SHP77 treated with DMSO at 0.1 percent for 48 hours (cell line): Measurements from ENCODE around the gene GRIA2.
A peak's percentile ranks its signal among the peaks of the same experiment; 100 is the strongest.
"Not testable (repeated sequence)": the region's sequence is repeated elsewhere in the genome, so short reads cannot be mapped to it uniquely, and the experiment has no call there.

Source experiments
- DNase-seq: peaks from one replicate; lab custom pipeline; 2025; lab: John Stamatoyannopoulos, UW

Gene GRIA2

GRCh38 chr4:157220371-157220881 lies at the start of gene GRIA2:
Gene GRIA2, plus strand, starts transcription at chr4:157220728. Its CDS starts 315 bp downstream, at chr4:157221043.
- DNase-seq = peak; percentile 50

- no peak for DNase-seq
These were observed 48.5 kb upstream of the GRIA2 start for GRCh38 chr4:157172011-157172410.

- not testable (repeated sequence) for DNase-seq
These were observed 40.3 kb upstream of the GRIA2 start for GRCh38 chr4:157180268-157180667.

GRCh38 chr4:157184300-157184699 lies 36.2 kb upstream of the GRIA2 start:
- no peak for DNase-seq

- DNase-seq = no peak
These were observed 35.2 kb upstream of the GRIA2 start for GRCh38 chr4:157185363-157185762.

GRCh38 chr4:157195374-157195773 lies 25.2 kb upstream of the GRIA2 start:
- DNase-seq = no peak

GRCh38 chr4:157196046-157196445 lies 24.5 kb upstream of the GRIA2 start:
- DNase-seq = no peak

- DNase-seq = no peak
These were observed 15.8 kb upstream of the GRIA2 start for GRCh38 chr4:157204634-157205244.

- DNase-seq = no peak
These were observed 2.8 kb upstream of the GRIA2 start for GRCh38 chr4:157217708-157218107.

GRCh38 chr4:157219711-157220370 lies 687 bp upstream of the GRIA2 start:
- no peak for DNase-seq

GRCh38 chr4:157221426-157221894 lies 932 bp downstream of the GRIA2 start:
- no peak for DNase-seq

GRCh38 chr4:157221895-157222770 lies 1.6 kb downstream of the GRIA2 start:
- no peak for DNase-seq

GRCh38 chr4:157222771-157223160 lies 2.2 kb downstream of the GRIA2 start:
- peak; percentile 10 for DNase-seq

- DNase-seq = no peak
These were observed 2.9 kb downstream of the GRIA2 start for GRCh38 chr4:157223456-157223855.

- DNase-seq = no peak
These were observed 4.6 kb downstream of the GRIA2 start for GRCh38 chr4:157225096-157225495.

GRCh38 chr4:157226035-157226434 lies 5.5 kb downstream of the GRIA2 start:
- no peak for DNase-seq

- no peak for DNase-seq
These were observed 6.1 kb downstream of the GRIA2 start for GRCh38 chr4:157226601-157227000.

- DNase-seq = no peak
These were observed 11.0 kb downstream of the GRIA2 start for GRCh38 chr4:157231525-157231924.

GRCh38 chr4:157242871-157243270 lies 22.3 kb downstream of the GRIA2 start:
- DNase-seq = no peak

GRCh38 chr4:157244348-157244747 lies 23.8 kb downstream of the GRIA2 start:
- no peak for DNase-seq

GRCh38 chr4:157245351-157245750 lies 24.8 kb downstream of the GRIA2 start:
- DNase-seq = no peak

- DNase-seq = no peak
These were observed 26.4 kb downstream of the GRIA2 start for GRCh38 chr4:157246964-157247363.

- DNase-seq = not testable (repeated sequence)
These were observed 37.6 kb downstream of the GRIA2 start for GRCh38 chr4:157258165-157258564.
